Skeletal muscle cell (primary cell): ENCODE results near the gene GALNT9.
"Not testable (repeated sequence)": the region's sequence is repeated elsewhere in the genome, so short reads cannot be mapped to it uniquely, and the experiment has no call there.

Experiments
- DNase-seq: peaks from one replicate; pipeline ENCODE4 v3.0.0-alpha.2; 2010; ENCODE audit warnings: low read depth
- H3K4me3 ChIP-seq: 2 replicates; pipeline ENCODE4 v1.5.1; 2011; ENCODE audit warnings: low read depth, mild to moderate bottlenecking, control low read depth, low read length, moderate library complexity

GALNT9 gene

GRCh38 chr12:132329036-132329719 is at the start of gene GALNT9:
TSS of gene GALNT9 (minus strand) at chr12:132329589. CDS start at chr12:132329203, 386 bp downstream.
- no peak within 1 kb of the TSS for H3K4me3 ChIP-seq
- DNase-seq: no peak

GRCh38 chr12:132379057-132379456 is 49.7 kb upstream of the GALNT9 start:
- not testable (repeated sequence) for DNase-seq, H3K4me3 ChIP-seq

GRCh38 chr12:132377147-132377546 is 47.8 kb upstream of the GALNT9 start:
- no peak for DNase-seq
- H3K4me3 ChIP-seq: no peak overlapping the region

GRCh38 chr12:132376464-132376830 is 47.1 kb upstream of the GALNT9 start:
- H3K4me3 ChIP-seq: no peak overlapping the region
- no peak for DNase-seq

- no peak overlapping the region for H3K4me3 ChIP-seq
- DNase-seq: no peak
These were observed 46.5 kb upstream of the GALNT9 start for GRCh38 chr12:132375747-132376463.

GRCh38 chr12:132374612-132375445 is 45.4 kb upstream of the GALNT9 start:
- no peak for DNase-seq
- H3K4me3 ChIP-seq: no peak overlapping the region

GRCh38 chr12:132373901-132374611 is 44.7 kb upstream of the GALNT9 start:
- no peak for DNase-seq

GRCh38 chr12:132367852-132368251 is 38.5 kb upstream of the GALNT9 start:
- no peak overlapping the region for H3K4me3 ChIP-seq
- DNase-seq: no peak

More at GRCh38 chr12:132373901-132374611, 44.7 kb upstream of the GALNT9 start:
- H3K4me3 ChIP-seq: no peak overlapping the region

GRCh38 chr12:132367071-132367851 is 37.9 kb upstream of the GALNT9 start:
- H3K4me3 ChIP-seq: no peak overlapping the region
- no peak for DNase-seq

GRCh38 chr12:132366341-132366861 is 37.0 kb upstream of the GALNT9 start:
- no peak for DNase-seq
- H3K4me3 ChIP-seq: no peak overlapping the region

GRCh38 chr12:132365226-132365625 is 35.8 kb upstream of the GALNT9 start:
- no peak overlapping the region for H3K4me3 ChIP-seq
- DNase-seq: no peak

- DNase-seq: no peak
These were observed 35.0 kb upstream of the GALNT9 start for GRCh38 chr12:132364348-132364902.

GRCh38 chr12:132363661-132364347 is 34.4 kb upstream of the GALNT9 start:
- no peak for DNase-seq
- H3K4me3 ChIP-seq: no peak overlapping the region

More at GRCh38 chr12:132364348-132364902, 35.0 kb upstream of the GALNT9 start:
- no peak overlapping the region for H3K4me3 ChIP-seq

- DNase-seq: no peak
- H3K4me3 ChIP-seq: no peak overlapping the region
These were observed 33.7 kb upstream of the GALNT9 start for GRCh38 chr12:132362996-132363660.

- DNase-seq: no peak
- H3K4me3 ChIP-seq: no peak overlapping the region
These were observed 31.8 kb upstream of the GALNT9 start for GRCh38 chr12:132360906-132361777.

- no peak for DNase-seq
- H3K4me3 ChIP-seq: no peak overlapping the region
These were observed 31.0 kb upstream of the GALNT9 start for GRCh38 chr12:132360410-132360809.
